ENCODE measurements around the gene FLII.

Gene FLII

GRCh38 chr17:18259621-18260331 lies 1.2 kb upstream of the FLII start:
- peak; percentile 18 for DNase-seq

DNA sequence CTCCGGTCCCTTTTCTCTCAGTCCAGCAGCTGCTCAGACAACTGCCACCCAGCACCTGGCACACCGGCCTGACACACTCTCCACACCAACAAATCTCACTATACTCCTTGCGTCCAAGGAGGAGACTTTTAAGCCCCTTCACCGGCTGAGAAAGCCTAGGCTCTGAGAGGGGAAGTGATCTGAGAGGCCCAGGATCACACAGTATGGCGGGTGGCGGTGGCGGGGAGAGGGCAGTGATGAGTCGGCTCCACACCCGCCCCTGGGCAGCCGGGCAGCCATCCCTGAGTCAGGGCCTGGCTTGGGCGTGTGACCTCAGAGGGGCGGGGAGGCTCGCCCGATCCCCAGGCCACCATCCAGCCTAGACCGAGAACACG lies 569 bp downstream of the FLII start:
- DNase-seq: peak; percentile 82

- no peak for DNase-seq
These were observed 1.1 kb downstream of the FLII start for GRCh38 chr17:18257268-18257981.

- DNase-seq: no peak
These were observed 1.8 kb downstream of the FLII start for GRCh38 chr17:18256776-18257175.

GRCh38 chr17:18256351-18256750 lies 2.2 kb downstream of the FLII start:
- DNase-seq: no peak

DNA sequence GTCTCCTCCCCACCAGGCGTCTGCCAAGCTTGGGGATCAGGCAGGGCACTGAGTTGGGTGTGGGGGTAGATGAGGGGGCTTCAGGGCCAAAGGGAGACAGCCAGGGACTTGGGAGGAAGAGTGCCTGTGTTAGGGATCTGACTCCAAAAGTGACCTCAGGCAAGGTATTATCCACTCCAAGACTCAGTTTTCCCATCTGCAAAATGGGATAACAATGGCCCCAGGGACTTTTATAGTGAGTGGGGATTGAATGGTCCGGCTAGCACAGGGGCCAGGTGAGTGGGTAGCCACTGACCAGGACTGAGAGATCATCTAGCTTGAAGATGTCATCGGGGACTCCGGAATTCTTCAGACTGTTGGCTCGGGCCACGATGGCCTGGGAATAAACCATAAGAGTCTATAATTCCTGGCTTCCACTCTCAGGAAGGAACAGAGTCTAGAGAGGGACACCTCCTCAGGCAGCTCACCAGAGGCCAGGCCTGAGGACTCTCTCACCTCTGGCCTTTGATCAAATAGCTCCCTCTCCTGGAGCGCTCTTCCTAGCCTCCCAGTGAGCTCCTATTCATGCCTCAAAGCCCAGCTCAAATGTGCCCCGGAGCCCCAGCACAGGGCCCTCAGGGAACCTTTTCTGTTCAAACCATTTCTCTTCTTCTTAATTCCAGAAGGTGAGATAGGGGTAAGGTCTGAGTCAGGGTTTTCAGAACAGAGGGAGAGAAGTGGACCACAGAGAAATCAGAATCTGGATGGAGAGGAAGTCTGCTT lies 3.5 kb downstream of the FLII start:
- no peak for DNase-seq

DNA sequence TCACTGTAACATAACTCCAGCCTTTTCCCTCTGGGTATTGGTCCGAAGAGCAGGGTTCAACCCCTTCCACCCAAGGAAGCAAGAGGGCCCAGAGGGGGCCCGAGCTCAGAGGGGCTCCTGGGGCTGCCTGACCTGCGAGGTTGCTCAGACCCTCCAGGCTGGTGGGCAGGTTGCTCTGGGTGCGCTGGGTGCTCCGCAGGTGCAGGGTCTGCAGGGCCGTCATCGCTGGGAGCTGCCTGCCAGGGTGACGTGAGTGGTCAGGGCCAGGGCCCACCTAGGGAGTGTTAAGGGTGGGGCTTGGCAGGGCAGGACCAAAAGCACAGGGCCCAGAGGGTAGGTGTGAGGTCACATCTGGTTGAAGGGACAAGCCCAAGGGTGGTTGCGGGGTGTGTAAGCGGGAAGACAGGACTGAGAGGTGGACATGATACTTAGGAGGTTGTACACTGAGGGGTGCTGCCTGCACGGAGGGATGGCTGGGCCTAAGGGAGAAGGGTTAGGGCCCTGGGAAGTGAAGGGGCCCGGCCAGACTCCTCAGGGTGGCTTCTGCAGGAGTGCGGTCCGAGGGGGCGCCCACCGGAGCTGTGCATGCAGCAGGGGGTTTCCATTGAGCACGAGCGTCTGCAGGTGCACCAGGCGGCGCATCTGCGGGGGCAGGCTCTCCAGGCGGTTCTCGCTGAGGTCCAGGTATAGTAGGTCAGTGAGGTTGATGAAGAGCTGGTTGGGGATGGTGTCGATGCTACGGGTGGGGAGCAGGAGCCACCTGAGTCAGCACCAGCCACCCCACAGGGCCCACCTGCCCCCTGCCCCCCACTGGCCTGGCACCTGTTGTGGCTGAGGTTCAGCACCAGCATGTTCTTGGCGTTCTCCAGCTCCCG lies 4.4 kb downstream of the FLII start:
- no peak for DNase-seq

DNA sequence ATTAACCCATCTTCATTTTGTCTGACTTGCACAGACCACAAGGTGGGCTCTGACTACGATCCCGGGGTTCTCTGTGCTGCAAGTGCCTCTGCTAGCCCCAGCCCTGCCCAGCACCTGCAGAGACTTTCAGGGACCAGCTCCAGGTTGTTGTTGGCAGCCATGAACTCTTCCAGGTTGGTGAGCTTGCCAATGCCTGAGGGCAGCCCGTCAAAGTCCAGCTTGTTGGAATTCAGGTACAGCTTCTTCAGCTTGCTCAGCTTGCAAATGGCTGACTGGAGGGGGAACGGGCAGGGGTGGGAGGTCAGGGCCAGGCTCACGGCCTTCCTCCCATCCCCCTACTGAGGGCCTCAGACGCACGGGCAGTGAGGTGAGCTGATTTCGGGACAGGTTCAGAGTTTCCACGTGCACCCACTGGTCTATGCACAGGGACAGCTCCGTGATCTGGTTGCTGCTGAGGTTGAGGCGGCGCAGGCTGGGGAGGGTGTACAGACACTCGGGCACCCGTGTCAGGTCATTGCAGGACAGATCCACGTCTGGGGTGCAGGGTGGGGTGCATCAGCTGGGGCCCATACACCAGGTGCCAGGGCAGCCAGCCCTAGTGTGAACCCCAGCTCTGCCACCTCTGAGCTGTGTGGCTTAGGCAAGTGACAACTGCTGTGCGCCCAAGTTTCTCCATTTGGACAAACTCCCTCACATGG lies 5.2 kb downstream of the FLII start:
- no peak for DNase-seq

GRCh38 chr17:18252160-18252559 lies 6.4 kb downstream of the FLII start:
- no peak for DNase-seq

GRCh38 chr17:18251204-18251603 lies 7.3 kb downstream of the FLII start:
- DNase-seq: no peak

DNA sequence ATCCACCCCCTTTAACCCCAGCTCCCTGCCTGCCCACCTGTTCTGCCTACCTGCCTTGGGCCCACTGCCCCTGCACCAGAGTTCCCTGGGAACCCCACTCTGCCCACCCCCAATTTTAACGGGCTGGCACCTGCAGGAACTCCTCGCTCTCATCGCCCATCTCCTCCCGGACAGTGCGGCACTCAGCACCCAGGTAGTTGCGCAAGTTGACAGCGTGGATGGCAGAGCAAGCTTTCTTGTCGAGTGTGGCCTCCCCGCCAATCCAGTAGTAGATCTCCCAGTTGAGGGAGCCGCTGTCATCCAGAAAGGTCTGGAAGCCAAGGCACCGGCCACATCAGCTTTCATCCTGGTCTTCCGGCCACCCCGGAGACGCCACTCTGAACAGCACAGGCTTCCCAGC lies 7.8 kb downstream of the FLII start:
- no peak for DNase-seq

GRCh38 chr17:18250259-18250658 lies 8.3 kb downstream of the FLII start:
- peak; percentile 75 for DNase-seq

GRCh38 chr17:18248811-18249210 lies 9.7 kb downstream of the FLII start:
- no peak for DNase-seq

DNA sequence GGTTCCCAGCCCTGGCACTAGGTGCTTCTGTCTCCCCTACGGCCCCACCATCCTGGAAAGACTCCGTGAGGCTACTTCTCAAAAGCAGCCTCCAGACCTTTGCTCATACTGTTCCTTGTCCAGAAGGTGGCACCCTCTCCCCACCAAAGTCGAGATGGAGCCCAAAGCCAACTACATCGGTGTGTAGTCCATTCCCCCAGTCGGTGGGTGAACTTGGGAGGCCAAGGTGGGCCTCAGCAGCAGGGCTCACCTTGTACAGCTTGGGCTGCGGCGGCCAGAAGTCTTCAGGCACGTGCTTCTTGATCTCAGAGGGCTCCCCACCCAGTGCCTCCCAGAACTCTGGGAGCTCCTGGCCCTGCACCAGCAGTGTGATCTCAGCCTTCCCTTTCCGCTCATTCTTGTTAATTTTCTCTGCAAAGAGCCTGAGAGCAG lies 10.2 kb downstream of the FLII start:
- peak; percentile 83 for DNase-seq

DNA sequence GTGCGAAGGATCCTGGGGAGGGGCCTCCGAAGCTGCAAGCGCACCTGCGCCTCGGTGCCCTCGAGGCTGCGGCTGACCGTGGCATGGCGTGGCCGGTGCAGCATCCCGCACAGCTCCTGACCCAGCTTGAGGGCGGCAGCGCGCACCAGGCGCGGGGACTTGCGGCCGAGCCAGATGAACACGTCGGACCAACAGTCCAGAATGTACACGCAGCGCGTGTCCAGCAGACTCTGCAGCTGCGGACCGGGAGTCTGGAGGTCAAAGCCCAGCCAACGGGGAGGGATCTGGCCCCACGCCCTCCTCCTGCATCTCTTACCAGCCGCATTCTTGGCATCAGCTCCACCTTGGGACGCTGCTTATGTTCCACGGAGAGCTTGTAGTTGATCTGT lies 10.9 kb downstream of the FLII start:
- DNase-seq: peak; percentile 67

DNA sequence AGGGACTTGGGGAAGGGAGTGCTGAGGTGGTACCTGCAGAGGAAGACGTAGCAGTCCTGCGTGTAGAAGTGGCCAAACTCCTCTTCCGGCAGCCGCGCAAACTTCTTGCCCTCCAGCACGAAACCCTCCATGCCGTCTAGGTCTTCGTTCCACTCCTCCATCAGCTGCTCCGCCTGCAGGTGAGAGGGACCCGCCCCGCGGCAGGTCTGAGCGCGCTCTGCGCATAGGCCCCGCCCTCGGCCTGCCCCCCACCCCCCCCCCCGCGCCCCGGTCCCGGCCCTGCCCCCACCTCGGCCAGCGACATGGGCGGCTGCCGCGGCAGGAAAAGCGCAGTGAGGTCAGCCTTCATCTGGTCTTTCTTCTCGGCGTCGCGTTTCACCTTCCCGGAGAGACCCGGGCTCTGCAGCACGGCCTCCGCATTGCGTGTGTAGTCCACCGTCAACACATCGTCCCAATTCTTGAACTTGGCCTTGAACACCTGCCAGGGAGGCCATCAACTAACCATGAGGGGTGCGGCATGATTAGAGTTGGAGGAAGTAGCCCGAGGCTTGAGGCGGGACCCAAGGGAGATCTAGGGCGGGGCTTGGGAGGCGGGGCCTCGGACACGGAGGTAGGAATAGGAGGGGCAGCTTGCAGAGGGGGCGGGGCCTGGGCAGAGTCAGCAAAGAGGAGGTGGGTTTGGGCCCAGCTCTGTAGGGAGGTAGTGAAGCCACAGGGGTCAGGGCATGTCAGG lies 11.5 kb downstream of the FLII start:
- peak; percentile 93 for DNase-seq

GRCh38 chr17:18246109-18246725 lies 12.3 kb downstream of the FLII start:
- DNase-seq: no peak

DNA sequence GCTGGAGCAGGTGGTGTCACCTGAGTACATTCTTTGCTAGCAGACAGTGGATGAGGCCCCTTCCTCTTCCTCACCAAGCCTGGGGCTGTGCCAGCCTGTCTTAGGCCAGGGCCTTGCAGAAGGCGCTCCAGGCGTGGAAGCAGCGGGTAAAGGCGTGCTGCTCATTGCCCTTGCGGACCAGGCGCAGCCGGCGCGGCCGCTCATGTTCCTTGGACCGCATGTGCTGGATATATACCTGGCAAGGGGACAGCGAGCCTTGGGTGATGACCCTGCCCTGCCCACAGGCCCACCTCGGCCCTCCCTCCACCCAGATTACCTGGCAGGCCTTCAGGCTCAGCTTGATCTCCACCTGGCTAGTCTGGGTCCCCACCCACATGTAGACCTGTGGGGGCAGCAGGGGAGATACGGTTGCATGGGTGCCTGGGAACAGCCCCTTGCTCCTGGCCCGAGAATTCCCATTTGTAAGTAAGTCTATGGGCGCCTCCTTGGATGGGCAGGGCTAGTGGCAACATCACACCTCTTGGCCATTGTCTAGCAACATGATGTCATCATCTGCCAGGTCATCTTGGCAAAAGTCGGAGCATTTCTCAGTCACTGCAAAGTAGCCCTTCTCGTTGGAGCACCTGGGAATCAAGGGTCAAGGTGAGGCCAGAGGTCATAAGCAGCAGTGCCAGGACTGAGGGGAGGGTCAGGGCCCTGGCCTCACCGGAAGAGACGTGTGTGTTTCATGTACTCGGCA lies 13.3 kb downstream of the FLII start:
- DNase-seq: no peak

- DNase-seq: no peak
These were observed 17.2 kb downstream of the FLII start for GRCh38 chr17:18241229-18241871.

- no peak for DNase-seq
These were observed 18.1 kb downstream of the FLII start for GRCh38 chr17:18240449-18240848.

Data from DMS53 (cell line).